GM12801 (cell line): Measurements from ENCODE around the gene TSC22D4.

ENCODE experiments used
- CTCF ChIP-seq: IDR thresholded peaks from one replicate; pipeline ENCODE4 v1.5.1; 2011; ENCODE audit warnings: control low read depth; ENCODE audit not compliant: insufficient read length; ENCODE audit errors: extremely low read depth

Gene TSC22D4

GRCh38 chr7:100431286-100431735 lies 47.7 kb downstream of the TSC22D4 start:
- TF ChIP-seq CTCF = no peak

GRCh38 chr7:100430493-100431285 lies 48.3 kb downstream of the TSC22D4 start:
- TF ChIP-seq CTCF = no peak

- TF ChIP-seq CTCF = no peak
These were observed 49.1 kb downstream of the TSC22D4 start, which contains the start of gene MEPCE for GRCh38 chr7:100429637-100430492. TSS of gene MEPCE (plus strand) at chr7:100429831. CDS start at chr7:100430019, 188 bp downstream.

- no peak for TF ChIP-seq CTCF
These were observed 49.9 kb downstream of the TSC22D4 start for GRCh38 chr7:100428967-100429636.

- TF ChIP-seq CTCF = no peak
These were observed 50.6 kb downstream of the TSC22D4 start, which contains the start of gene ZCWPW1 for GRCh38 chr7:100428199-100428966. TSS of gene ZCWPW1 (minus strand) at chr7:100428703. CDS start at chr7:100420649, 8,054 bp downstream.

GRCh38 chr7:100427762-100428198 lies 51.2 kb downstream of the TSC22D4 start:
- no peak for TF ChIP-seq CTCF
